IPS DF 6.9 (cell line): ENCODE results near the gene DRC7.

Experiments
- DNase-seq: peaks from one replicate; pipeline ENCODE4 v3.0.0-alpha.2; 2013; ENCODE audit warnings: low read depth, low spot score
- H3K27ac ChIP-seq: one replicate; pipeline ENCODE4 v1.5.1; 2013; ENCODE audit warnings: low read length, control low read depth
- H3K27me3 ChIP-seq: 2 replicates; pipeline ENCODE4 v1.6.1; 2013; ENCODE audit warnings: mild to moderate bottlenecking, low read length; ENCODE audit not compliant: control insufficient read depth, insufficient read depth
- H3K36me3 ChIP-seq: 2 replicates; pipeline ENCODE4 v1.6.1; 2013; ENCODE audit warnings: low read length; ENCODE audit not compliant: control insufficient read depth, insufficient read depth
- H3K4me1 ChIP-seq: 2 replicates; pipeline ENCODE4 v1.6.1; 2013; ENCODE audit warnings: low read length; ENCODE audit not compliant: control insufficient read depth, insufficient read depth
- H3K4me3 ChIP-seq: 2 replicates; pipeline ENCODE4 v1.5.1; 2013; ENCODE audit warnings: mild to moderate bottlenecking, low read length
- H3K9me3 ChIP-seq: 2 replicates; pipeline ENCODE4 v1.6.1; 2013; ENCODE audit warnings: low read length, inconsistent platforms; ENCODE audit not compliant: control insufficient read depth, insufficient read depth
- WGBS: extraction: QIAGEN DNeasy Blood & Tissue Kit; methylation state at CpG from one replicate; pipeline ENCODE4 v1.1.7; 2013; ENCODE audit warnings: mixed read lengths, missing lambda C conversion rate; ENCODE audit not compliant: insufficient read length, insufficient coverage; 5-methylcytosine and 5-hydroxymethylcytosine counted together

Gene DRC7

GRCh38 chr16:57696240-57696639 lies 1.6 kb downstream of the DRC7 start:
- WGBS = no CpG with 5 or more reads among the region's 7 CpGs
- Histone ChIP-seq H3K9me3 (no peaks in the 10 kb centered on the region), H3K36me3 (no peaks in the 10 kb centered on the region), H3K4me1 (peaks cover 1% of the 10 kb centered on the region; the same call in 1 of the 2 replicates), H3K4me3 (no peak overlapping the region), H3K27me3 (no peaks in the 10 kb centered on the region), H3K27ac (no peak overlapping the region)
- DNase-seq = no peak

- DNase-seq = no peak
- Histone ChIP-seq H3K27me3 (no peaks in the 10 kb centered on the region), H3K4me1 (peaks cover 1% of the 10 kb centered on the region; the same call in 1 of the 2 replicates), H3K9me3 (no peaks in the 10 kb centered on the region), H3K27ac (no peak overlapping the region), H3K4me3 (no peak overlapping the region), H3K36me3 (no peaks in the 10 kb centered on the region)
- no CpG with 5 or more reads among the region's 17 CpGs for WGBS
Measured at GRCh38 chr16:57697896-57698537, 3.4 kb downstream of the DRC7 start.

DNA sequence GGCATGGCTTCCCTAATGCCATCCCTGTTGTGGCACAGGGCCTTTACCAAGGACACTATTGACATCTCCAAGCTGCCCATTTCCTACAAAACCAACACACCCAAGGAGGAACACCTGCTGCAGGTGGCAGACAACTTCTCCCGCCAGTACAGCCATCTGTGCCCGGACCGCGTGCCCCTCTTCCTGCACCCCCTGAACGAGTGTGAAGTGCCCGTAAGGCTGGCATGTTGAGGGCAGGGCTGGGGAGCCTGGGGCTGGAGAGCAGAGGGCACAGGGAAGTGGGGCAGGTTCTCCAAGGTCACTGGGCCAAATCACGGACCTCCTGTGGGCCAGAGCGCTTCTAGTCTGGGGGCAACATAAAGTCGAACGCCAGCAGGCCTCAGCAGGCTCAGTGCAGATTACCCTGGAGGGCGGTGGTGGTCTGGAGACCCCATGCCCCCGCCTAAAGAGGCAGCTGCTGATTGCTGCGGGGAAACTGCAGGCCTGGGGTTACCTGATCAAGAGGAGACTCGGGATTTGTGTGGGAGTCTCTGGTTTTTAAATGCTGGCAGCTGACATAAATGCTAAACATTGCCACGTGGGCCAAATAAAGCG lies 4.3 kb downstream of the DRC7 start:
- no peak overlapping the region for H3K4me3 ChIP-seq
- WGBS = no CpG with 5 or more reads among the region's 16 CpGs
- DNase-seq = no peak

DNA sequence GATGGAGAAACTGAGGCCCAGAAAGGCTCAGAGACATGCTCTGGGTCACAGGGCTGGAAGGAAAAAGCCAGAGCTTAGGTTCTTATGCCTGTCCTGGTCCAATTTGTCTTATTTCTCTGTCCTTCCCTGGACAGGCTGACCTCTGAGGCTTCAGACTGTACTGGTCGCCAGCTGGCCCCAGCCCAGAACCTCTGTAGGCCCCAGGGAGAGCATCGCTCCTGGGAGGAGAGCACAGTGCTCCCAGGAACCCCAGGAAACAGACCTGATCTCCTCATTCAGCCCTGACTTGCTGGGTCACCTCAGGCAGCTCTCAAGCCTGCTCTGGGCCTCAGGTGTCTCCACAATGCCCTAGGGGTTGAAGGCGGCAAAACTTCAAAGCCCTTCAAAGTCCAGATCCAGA lies 4.9 kb downstream of the DRC7 start:
- no peaks in the 10 kb centered on the region for H3K36me3 ChIP-seq
- no peak for DNase-seq
- no peak overlapping the region for H3K27ac ChIP-seq
- no CpG with 5 or more reads among the region's 3 CpGs for WGBS
- H3K4me3 ChIP-seq = no peak overlapping the region
- H3K27me3 ChIP-seq = no peaks in the 10 kb centered on the region
- no peaks in the 10 kb centered on the region for H3K9me3 ChIP-seq
- H3K4me1 ChIP-seq = peaks cover 1% of the 10 kb centered on the region; the same call in 1 of the 2 replicates

More for the DNA sequence above, 4.3 kb downstream of the DRC7 start:
- Histone ChIP-seq H3K36me3 (no peaks in the 10 kb centered on the region), H3K4me1 (peaks cover 1% of the 10 kb centered on the region; the same call in 1 of the 2 replicates), H3K27ac (no peak overlapping the region), H3K9me3 (no peaks in the 10 kb centered on the region), H3K27me3 (no peaks in the 10 kb centered on the region)

DNA sequence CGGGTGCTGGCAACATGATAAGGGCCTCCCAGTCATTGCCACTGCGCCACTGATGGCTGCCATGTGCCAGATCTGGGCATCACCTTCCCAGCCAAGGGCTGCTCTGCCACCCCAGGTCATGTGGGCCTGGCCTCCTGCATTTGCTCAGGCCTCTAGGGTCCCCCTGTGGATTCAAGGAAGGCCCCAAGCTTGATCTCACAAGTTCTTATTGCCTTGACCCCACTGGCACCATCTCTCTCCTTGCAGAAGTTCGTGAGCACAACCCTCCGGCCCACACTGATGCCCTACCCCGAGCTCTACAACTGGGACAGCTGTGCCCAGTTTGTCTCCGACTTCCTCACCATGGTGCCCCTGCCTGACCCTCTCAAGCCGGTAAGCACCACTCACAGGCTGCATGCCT lies 5.3 kb downstream of the DRC7 start:
- DNase-seq = no peak
- no peaks in the 10 kb centered on the region for H3K36me3 ChIP-seq
- no peaks in the 10 kb centered on the region for H3K4me1 ChIP-seq
- H3K4me3 ChIP-seq = no peak overlapping the region
- H3K27ac ChIP-seq = no peak overlapping the region
- WGBS = no CpG with 5 or more reads among the region's 7 CpGs
- H3K27me3 ChIP-seq = no peaks in the 10 kb centered on the region
- no peaks in the 10 kb centered on the region for H3K9me3 ChIP-seq

DNA sequence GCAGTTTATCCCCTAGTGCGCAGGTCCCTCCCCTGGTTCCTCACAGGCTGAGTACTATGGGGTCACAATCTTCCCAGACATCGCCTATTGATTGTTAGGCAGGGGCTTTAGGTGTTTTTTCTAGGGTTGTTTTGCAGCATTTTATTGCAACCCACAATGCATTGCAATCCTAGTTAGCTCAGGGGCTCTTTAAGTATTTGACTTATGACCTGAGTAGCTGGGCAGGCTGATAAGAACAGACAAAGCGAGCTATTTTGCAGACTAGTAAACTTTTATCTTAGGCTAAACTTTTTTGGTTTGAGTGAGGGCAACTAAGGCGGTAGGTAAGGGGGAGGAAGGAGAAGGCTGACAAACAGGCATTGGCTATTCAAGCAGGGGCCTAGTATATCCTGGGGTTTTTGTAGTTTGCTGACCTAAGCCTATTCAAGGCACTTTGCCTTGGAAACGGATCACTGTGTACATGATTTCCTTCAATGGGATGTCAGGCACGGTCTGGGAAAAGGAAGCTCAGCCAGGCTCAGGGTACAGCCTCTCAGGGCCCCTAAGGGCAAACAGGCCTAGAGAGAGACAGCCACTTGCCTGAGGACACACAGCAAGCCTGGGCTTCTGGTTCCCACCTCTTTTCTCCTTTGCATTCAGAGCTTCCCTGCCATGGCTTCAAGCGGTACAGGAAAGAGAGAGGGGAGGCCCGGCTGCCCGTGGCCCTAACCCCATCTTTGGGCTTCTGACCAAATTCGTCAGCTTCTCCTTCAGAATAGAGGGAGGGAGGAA lies 6.4 kb downstream of the DRC7 start:
- no peaks in the 10 kb centered on the region for H3K4me1 ChIP-seq

GRCh38 chr16:57701759-57702371 lies 7.3 kb downstream of the DRC7 start:
- no CpG with 5 or more reads among the region's 23 CpGs for WGBS
- no peak overlapping the region for H3K4me3 ChIP-seq

More for the DNA sequence above, 6.4 kb downstream of the DRC7 start:
- H3K27me3 ChIP-seq = no peaks in the 10 kb centered on the region
- WGBS = no CpG with 5 or more reads among the region's 10 CpGs
- no peak overlapping the region for H3K27ac ChIP-seq
- no peaks in the 10 kb centered on the region for H3K36me3 ChIP-seq
- no peak for DNase-seq
- no peak overlapping the region for H3K4me3 ChIP-seq
- no peaks in the 10 kb centered on the region for H3K9me3 ChIP-seq

DNA sequence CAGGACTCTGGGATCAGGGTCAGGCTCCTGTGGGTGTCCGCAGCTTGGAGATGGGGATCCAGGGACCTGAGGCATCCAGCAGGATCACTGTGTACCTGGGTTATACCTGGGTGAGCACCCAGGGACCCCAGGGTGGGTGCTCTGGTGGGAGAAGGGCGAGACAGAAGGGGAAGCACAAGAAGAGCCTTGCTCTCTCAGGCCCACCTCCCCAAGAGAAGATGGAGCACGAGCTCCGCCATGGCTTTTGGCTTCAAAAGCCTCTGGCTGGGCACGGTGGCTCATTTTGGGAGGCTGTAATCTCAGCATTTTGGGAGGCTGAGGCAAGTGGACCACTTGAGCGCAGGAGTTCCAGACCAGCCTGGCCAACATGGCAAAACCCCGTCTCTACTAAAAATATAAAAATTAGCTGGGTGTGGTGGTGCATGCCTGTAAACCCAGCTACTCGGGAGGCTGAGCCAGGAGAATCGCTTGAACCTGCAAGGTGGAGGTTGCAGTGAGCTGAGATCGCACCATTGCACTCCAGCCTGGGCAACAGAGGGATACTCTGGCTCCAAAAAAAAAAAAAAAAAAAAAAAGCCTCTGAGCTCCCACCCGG lies 8.9 kb downstream of the DRC7 start:
- WGBS = no CpG with 5 or more reads among the region's 11 CpGs
- no peaks in the 10 kb centered on the region for H3K9me3 ChIP-seq
- no peak overlapping the region for H3K27ac ChIP-seq
- no peak for DNase-seq
- no peaks in the 10 kb centered on the region for H3K4me1 ChIP-seq
- no peaks in the 10 kb centered on the region for H3K27me3 ChIP-seq
- no peaks in the 10 kb centered on the region for H3K36me3 ChIP-seq
- no peak overlapping the region for H3K4me3 ChIP-seq

More at GRCh38 chr16:57701759-57702371, 7.3 kb downstream of the DRC7 start:
- H3K9me3 ChIP-seq = no peaks in the 10 kb centered on the region
- no peaks in the 10 kb centered on the region for H3K27me3 ChIP-seq
- H3K36me3 ChIP-seq = no peaks in the 10 kb centered on the region
- H3K27ac ChIP-seq = no peak overlapping the region
- H3K4me1 ChIP-seq = no peaks in the 10 kb centered on the region
- DNase-seq = no peak

- Histone ChIP-seq H3K36me3 (no peaks in the 10 kb centered on the region), H3K4me3 (no peak overlapping the region), H3K27me3 (no peaks in the 10 kb centered on the region), H3K9me3 (no peaks in the 10 kb centered on the region), H3K27ac (no peak overlapping the region), H3K4me1 (no peaks in the 10 kb centered on the region)
- no CpG with 5 or more reads among the region's 11 CpGs for WGBS
- no peak for DNase-seq
Measured at GRCh38 chr16:57704011-57704904, 9.7 kb downstream of the DRC7 start.
